Activated CD4-positive, CD25-positive, alpha-beta regulatory T cell treated with anti-CD3 and anti-CD28 coated beads, Interleukin-2, amount 50 U/mL, for 24 hours (primary cell): ENCODE data around the gene SNAP47.

ENCODE experiments used
- ATAC-seq, 2 donors: fragments of 150-1000 bp; cut with Tn5 transposase; one replicate each; pipeline ENCODE4 v1.10.0; 2021; ENCODE audit warnings: mild to moderate bottlenecking in 1 of 2, moderate library complexity in 1 of 2

SNAP47 gene

DNA sequence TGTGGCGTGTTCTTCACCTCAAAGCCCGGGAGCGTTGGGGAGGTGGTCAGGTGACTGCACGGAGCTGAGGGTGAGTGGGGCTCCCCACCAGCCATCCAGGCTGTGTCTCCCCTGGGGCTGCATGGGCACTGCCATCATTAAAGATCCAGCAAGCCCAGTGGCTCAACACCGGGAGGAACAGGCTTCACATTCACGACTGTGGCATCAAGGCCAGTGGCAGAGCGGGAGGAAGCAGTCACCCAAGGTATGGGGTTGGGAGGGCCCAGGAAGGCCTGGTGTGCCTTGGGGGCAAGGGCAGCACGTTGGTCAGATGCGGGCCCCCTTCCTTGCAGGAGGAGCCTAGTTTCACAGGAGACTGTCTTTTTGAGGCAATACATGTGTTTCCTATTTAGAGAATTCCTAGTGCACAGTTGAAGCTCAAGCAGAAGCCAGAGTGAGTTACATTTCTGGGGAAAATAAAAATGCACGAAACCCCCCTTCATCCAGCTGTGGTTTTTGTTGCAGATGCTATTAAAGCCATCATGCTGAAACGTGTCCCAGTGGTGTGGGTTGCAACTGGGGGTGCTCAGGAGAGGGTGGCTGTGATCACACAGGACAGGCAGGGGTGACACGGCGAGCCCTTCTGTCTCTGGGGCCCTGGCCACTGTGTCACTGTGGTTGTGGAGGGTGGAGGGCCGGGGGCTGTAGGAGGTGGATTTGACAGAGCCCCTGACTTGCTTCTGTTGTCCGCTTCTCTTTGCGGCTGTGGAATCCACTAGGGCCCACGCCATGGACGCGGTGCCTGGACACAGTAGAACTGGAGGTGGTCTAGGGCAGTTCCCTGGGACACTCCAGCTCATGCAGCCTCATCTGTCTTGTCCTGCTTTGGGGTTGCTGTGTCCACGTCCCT is 34.1 kb downstream of the SNAP47 start:
- no peak for ATAC-seq

DNA sequence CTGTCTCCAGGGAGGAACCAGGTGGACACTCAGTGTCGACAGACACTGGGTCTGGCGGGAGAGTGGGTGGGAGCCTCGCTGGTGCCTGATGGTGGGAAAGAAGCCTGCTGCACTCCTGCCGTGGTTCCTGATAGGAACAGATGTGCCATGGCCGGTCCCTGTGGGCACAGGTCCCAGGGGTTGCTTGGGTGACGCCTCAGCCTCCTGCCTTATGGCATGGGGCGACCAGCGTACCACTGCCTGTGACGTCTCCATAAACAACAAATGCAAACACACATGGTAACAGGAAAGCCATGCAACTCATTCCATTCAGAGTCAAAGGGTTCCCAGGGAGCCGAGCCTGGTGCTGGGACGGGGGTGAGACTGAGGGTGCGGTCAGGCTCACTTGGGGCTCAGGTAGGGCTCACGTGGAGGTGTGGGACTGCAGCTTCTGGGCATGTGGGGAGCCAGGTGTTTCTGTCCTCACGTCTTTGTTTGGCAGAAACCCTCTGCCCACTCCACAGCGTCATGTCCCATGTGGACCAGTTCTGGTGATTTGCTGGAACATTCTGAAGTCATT is 34.8 kb downstream of the SNAP47 start:
- ATAC-seq: no peak

- no peak for ATAC-seq
Measured at GRCh38 chr1:227770812-227771211, 35.6 kb downstream of the SNAP47 start.

GRCh38 chr1:227771326-227771725 is 36.1 kb downstream of the SNAP47 start:
- no peak for ATAC-seq

DNA sequence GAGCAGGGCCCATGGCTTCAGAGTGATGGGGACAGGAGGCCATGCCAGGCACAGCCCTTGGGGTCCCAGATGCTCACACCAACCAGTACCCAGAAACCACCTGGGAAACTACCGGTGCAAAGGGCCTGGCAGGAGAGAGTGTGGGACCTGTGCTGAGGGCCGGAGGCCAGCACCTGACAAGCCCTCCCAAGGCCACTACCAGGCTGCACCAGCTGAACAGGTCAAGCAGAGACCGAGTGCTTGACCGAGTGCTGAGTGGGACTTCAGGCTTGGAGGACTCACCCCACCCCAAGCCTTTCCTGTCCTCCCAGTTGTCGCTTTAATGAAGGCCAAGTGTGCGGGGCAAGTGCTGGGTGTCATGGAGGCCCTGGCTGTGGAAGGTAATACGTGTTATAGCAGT is 36.5 kb downstream of the SNAP47 start:
- no peak for ATAC-seq

GRCh38 chr1:227773558-227773957 is 38.3 kb downstream of the SNAP47 start:
- no peak for ATAC-seq

DNA sequence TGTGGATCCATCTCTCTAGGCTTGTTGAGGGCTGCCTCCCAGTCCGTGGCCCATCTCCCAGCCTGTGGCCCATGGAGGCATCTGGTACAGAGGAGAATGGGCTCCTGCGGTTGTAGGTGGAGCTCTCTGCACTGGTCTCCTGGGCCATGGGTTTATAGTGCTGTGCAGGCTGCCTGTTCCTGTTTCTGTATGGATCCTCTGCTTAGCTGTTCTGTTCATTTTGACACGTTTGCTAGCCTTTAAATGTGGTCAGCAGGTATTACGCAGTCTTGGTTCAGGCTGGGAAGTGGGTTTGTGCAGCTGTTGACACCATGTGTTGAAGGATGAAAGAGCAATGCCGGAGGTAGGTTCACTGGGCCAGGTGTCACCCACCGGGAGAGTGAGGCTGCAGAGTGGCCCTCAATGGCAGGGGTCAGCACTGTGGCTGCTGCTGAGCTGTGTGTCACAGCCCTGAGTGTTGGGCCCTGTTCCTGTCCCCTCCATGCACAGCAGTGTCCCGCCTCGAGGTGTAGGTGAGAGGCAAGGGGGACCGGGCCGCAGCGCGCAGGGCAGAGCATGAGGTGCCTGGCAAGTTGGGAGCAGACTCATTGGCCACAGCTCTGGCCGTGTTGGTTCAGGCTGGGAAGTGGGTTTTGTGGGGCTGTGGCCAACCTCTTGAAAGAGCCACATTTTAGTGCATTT is 39.0 kb downstream of the SNAP47 start:
- no peak for ATAC-seq

DNA sequence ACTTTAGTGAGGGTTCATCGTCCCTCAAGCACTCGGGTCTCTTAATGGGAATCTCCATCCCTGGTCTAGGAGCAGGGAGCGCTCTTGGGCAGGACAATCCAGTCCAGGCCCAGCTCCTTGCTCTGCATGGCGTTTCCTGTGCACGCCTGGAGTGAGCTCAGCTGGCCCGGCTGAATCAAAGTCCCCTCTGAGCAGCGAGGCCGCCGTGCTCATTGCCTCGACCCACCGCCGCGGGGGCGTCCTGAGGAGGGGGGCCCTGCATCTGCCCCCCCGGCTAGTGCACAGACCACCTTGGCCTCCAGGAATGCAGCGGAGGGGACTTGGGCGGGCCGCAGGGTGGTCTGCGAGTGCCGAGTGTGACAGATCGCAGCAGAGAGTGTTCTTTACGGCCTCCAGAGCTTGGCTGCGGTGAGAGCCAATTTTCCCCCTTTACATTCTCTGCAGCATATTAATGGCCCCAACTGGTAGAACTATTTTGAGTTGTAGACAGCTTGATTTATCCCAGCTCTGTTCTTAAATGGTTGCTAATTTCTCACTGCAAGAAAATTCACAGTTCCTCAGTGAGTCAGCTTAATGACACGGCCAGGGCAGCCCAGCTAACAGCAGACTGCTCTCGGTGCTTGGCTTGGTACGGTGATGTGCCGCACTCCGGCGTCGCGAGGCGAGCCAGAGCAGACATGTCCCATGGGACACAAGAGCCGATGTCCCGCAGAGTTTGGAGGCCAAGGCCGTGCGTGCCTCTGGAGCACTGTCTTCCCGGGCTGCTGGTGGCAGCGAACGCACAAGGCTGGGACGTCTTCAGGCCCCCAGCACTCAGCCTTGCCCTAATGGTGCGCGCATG is 39.8 kb downstream of the SNAP47 start:
- ATAC-seq: no peak

- ATAC-seq: no peak
Measured at GRCh38 chr1:227775841-227776240, 40.6 kb downstream of the SNAP47 start.

DNA sequence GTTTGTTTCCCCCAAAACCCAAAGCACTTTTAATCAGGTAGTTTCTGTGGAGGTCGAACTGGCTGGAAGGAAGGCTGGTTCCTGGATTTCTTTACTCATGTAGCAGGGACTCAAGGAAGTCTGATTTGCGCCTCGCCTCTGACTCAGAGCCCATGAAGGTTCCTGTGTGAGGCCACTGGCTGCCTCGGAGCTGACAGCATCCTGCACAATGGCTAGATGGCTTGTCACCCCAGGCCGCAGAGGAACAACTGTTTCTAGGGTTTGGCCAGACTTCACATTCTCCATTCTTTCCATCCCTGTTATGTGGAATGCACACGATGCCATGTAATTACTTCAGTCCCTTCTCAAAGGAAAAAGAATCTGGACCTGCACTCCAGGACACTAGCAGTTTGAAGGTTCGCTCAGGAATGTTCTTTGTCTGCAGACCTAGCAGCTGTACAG is 41.1 kb downstream of the SNAP47 start:
- ATAC-seq: no peak

GRCh38 chr1:227777156-227777555 is 41.9 kb downstream of the SNAP47 start:
- no peak for ATAC-seq

- no peak for ATAC-seq
Measured at GRCh38 chr1:227777646-227778045, 42.4 kb downstream of the SNAP47 start.

DNA sequence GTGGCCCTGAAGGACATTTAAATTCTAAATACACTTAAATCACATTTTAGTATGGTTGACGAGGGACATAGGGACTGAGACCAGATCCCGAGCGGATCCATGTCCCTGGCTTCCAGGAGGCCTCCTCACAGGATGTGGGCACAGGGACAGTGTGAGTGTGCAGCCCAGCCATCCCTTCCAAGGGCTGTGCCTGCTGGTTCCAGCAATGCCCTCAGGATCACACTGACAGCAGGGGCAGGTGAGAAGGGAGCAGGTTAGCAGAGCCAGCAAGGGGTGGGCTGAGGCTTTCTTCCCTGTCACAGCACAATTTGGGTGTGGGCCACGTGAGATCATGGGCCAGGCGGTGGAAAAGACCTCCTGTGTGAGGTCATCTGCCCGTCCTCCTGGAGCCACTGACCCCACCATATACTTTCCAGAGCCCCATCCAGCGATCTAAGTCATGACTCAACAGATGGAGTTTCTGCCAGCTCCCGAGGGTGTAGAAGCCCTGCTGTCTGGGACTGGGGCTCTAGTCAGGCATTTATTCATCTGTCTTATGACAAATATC is 43.2 kb downstream of the SNAP47 start:
- ATAC-seq: no peak

- no peak for ATAC-seq
Measured at GRCh38 chr1:227779021-227779441, 43.8 kb downstream of the SNAP47 start.

GRCh38 chr1:227779685-227780084 is 44.5 kb downstream of the SNAP47 start:
- no peak for ATAC-seq

GRCh38 chr1:227780101-227781044 is 45.1 kb downstream of the SNAP47 start:
- ATAC-seq: no peak

DNA sequence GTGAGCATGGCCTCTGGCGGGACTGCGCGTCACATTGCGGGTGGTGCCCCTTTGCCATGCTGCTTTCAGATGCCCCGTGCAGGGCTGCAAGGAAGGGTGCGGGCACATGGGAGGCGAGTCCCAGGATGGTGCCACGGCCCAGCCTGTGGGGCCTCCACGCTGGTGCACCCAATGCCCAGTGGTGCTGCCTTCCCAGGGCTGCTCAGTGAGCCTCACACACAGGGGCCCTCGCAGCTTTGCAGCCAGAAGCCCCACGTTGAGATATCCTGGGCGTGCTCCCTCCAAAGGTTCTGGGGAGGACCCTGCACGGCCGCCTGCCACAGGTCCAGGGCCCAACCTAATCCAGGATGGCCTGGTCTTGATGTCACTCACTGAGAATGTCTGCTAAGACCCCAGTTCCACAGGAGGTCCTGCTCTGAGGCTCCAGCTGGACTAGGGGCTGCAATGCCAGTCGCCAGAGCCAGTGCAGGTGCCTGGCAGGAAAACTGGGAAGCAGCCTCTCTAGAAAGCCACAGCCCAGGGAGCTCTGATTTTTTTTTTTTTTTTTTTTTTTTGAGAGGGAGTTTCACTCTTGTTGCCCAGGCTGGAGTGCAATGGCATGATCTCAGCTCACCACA is 46.2 kb downstream of the SNAP47 start:
- no peak for ATAC-seq

DNA sequence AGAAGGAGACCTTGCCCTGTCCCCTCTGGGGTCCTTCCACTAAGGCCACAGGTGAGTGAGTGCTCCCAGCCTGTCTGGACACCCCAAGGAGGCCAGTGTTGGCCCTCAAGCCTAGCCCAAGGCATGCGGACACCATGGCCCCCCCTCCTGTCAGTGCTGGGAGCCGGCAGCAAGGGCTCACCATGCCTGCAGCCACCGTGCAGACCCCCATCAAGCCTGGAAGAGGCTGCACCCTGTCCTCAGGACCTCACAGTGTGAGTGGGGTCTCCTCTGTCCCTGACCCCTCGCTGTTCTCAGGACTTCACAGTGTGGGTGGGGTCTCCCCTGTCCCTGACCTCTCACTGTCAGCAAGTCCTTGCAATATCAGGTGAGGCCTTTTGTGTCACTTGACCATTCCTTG is 47.0 kb downstream of the SNAP47 start:
- ATAC-seq: no peak

- ATAC-seq: no peak
Measured at GRCh38 chr1:227785094-227785804, 50.0 kb downstream of the SNAP47 start.
